Suprapubic skin (tissue), 4 donors: Measurements from ENCODE around the gene TSPOAP1.

Experiments
- CTCF ChIP-seq, 2 donors: fragments of 200-600 bp in 1 of 2; fragments of 450-650 bp in 1 of 2; sonication (generic) in 1 of 2; IDR thresholded peaks; one replicate each; pipeline ENCODE4 v1.5.1; 2016 to 2019; ENCODE audit warnings: antibody characterized with exemption in 2 of 2, mild to moderate bottlenecking in 1 of 2, moderate library complexity in 1 of 2
- POLR2A ChIP-seq, 2 donors: fragments of 450-650 bp; IDR thresholded peaks; one replicate each; pipeline ENCODE4 v1.6.1; 2017; ENCODE audit warnings: antibody characterized with exemption in 2 of 2, mild to moderate bottlenecking in 2 of 2, moderate library complexity in 2 of 2
- POLR2AphosphoS5 ChIP-seq, 3 donors: sonication (generic); formaldehyde crosslinking; IDR thresholded peaks; one replicate each; pipeline ENCODE4 v1.6.1; 2017; ENCODE audit warnings: antibody characterized with exemption in 3 of 3

GRCh38 chr17:58338454-58338840, 9.9 kb upstream of the TSPOAP1 start:
- TF ChIP-seq POLR2AphosphoS5 (IDR thresholded peaks at IDR 0.05) = no peak
- TF ChIP-seq CTCF (IDR thresholded peaks at IDR 0.05) = no peak
- TF ChIP-seq POLR2A (IDR thresholded peaks at IDR 0.05) = no peak
